ENCODE data around the gene LRPAP1.

The LRPAP1 gene

GRCh38 chr4:3524349-3524748 is 7.9 kb downstream of the LRPAP1 start:
- H3K36me3 ChIP-seq (ENCODE audit: control insufficient read depth, insufficient read depth, low read length) = peaks cover 36% of the 10 kb centered on the region
- TF ChIP-seq CTCF (IDR thresholded peaks at IDR 0.05; ENCODE audit: insufficient read depth, low read length, poor library complexity, severe bottlenecking) = no peak
- no peaks in the 10 kb centered on the region for H3K27me3 ChIP-seq (replicated peaks; ENCODE audit: control insufficient read depth, insufficient read depth, low read length)
- H3K4me3 ChIP-seq (replicated peaks; ENCODE audit: low read depth, low read length) = no peak overlapping the region
- no peak for DNase-seq (ENCODE audit: extremely low read depth, insufficient read length)

- H3K4me3 ChIP-seq (replicated peaks; ENCODE audit: low read depth, low read length) = no peak overlapping the region
- no peak for TF ChIP-seq CTCF (IDR thresholded peaks at IDR 0.05; ENCODE audit: insufficient read depth, low read length, poor library complexity, severe bottlenecking)
- peaks cover 40% of the 10 kb centered on the region for H3K36me3 ChIP-seq (ENCODE audit: control insufficient read depth, insufficient read depth, low read length)
- DNase-seq (ENCODE audit: extremely low read depth, insufficient read length) = no peak
- no peaks in the 10 kb centered on the region for H3K27me3 ChIP-seq (replicated peaks; ENCODE audit: control insufficient read depth, insufficient read depth, low read length)
Measured at GRCh38 chr4:3523628-3524221, 8.5 kb downstream of the LRPAP1 start.

GRCh38 chr4:3523146-3523627 is 9.0 kb downstream of the LRPAP1 start:
- Histone ChIP-seq H3K27me3 (replicated peaks; ENCODE audit: control insufficient read depth, insufficient read depth, low read length) (no peaks in the 10 kb centered on the region), H3K36me3 (ENCODE audit: control insufficient read depth, insufficient read depth, low read length) (peaks cover 37% of the 10 kb centered on the region), H3K4me3 (replicated peaks; ENCODE audit: low read depth, low read length) (no peak overlapping the region)
- no peak for DNase-seq (ENCODE audit: extremely low read depth, insufficient read length)
- TF ChIP-seq CTCF (IDR thresholded peaks at IDR 0.05; ENCODE audit: insufficient read depth, low read length, poor library complexity, severe bottlenecking) = no peak

GRCh38 chr4:3522651-3523050 is 9.6 kb downstream of the LRPAP1 start:
- no peak for DNase-seq (ENCODE audit: extremely low read depth, insufficient read length)
- Histone ChIP-seq H3K36me3 (ENCODE audit: control insufficient read depth, insufficient read depth, low read length) (peaks cover 40% of the 10 kb centered on the region), H3K27me3 (replicated peaks; ENCODE audit: control insufficient read depth, insufficient read depth, low read length) (no peaks in the 10 kb centered on the region), H3K4me3 (replicated peaks; ENCODE audit: low read depth, low read length) (no peak overlapping the region)
- no peak for TF ChIP-seq CTCF (IDR thresholded peaks at IDR 0.05; ENCODE audit: insufficient read depth, low read length, poor library complexity, severe bottlenecking)

GRCh38 chr4:3522326-3522640 is 9.9 kb downstream of the LRPAP1 start:
- H3K4me3 ChIP-seq (replicated peaks; ENCODE audit: low read depth, low read length) = no peak overlapping the region
- TF ChIP-seq CTCF (IDR thresholded peaks at IDR 0.05; ENCODE audit: insufficient read depth, low read length, poor library complexity, severe bottlenecking) = no peak
- no peak for DNase-seq (ENCODE audit: extremely low read depth, insufficient read length)
- H3K27me3 ChIP-seq (replicated peaks; ENCODE audit: control insufficient read depth, insufficient read depth, low read length) = no peaks in the 10 kb centered on the region
- peaks cover 43% of the 10 kb centered on the region for H3K36me3 ChIP-seq (ENCODE audit: control insufficient read depth, insufficient read depth, low read length)

Measured in GM06990 (cell line).